Measurements from ENCODE around the gene TMEM255B.
"Not testable (repeated sequence)": the region's sequence is repeated elsewhere in the genome, so short reads cannot be mapped to it uniquely, and the experiment has no call there.

TMEM255B gene

DNA sequence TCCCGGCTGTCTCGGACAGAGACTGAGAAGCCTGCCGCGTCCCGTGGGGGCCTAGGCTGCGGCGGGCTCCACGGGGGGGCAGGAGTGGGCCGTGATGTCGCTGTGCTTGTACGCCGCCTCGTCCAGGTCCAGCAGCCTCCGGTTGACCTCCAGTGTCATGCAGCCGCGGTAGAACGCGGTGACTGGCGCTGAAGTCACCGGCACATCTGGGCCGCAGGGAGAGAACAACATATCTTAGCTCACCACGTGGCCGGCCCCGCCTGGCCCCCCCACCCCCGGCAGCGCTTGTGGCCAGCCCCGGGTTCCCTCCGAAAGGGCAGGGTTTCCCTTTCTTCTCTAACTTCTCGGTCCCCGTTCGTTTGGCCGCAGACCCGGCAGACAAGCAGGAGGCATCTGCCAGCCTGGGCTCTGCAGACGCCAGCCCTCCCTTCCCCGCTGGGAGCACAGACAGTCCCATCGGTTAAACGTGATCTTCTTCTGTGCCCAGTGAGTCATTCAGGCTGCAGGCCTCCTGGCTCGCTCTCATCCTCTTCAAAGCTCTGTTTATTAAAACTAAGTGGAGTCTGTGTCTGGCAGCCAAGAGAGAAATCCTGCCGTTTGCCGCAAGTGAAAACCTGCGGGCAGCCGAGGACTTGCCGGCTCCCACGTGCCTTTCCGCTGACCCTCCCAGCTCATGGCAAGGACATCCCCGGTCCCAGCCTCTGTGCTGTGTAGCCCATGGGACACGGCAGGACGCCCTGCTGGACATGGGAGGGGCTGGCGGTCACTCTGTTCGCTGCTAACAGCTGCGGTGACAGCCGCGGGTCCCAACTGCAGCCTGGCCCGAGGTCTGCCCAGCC, 62.0 kb downstream of the TMEM255B start:
- DNase-seq: no peak

DNA sequence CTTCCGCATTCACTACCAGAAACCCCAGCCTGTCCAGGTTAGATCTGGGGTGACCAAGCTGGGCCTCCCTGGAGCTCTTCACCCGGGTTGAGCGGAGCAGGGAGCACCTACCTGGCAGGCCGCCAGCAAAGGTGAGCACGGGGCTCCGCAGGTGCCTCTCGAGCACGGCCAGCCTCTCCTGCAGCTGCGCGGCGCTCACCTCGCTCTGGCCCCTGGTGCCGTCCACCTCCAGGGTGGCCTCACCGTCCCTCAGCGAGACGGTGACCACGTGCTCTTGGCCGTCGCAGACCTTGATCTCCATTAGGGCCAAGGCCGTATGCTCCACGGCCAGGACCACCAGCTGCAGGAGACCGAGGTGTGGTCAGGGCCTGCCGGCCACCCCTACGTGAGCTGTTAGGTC, 62.8 kb downstream of the TMEM255B start:
- no peak for DNase-seq

DNA sequence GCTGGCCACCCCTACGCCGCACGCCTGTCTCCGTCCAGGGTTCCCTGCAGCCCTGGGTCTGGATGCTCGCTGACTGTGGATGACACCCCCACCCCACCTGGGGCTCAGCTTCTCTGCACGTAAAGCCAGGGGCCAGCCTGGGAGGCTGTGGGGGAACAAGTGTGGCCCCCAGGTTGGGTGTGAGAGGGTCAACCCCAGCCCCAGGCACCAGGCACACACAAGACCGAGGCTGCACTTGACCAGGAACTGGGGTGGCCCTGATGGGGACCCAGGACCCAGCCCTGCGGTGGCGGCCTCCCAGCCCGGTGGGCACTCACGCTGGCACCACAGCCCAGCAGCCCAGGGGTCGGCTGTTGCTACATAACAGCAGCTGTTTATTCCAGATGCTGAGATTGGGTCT, 63.2 kb downstream of the TMEM255B start:
- no peak for DNase-seq

DNA sequence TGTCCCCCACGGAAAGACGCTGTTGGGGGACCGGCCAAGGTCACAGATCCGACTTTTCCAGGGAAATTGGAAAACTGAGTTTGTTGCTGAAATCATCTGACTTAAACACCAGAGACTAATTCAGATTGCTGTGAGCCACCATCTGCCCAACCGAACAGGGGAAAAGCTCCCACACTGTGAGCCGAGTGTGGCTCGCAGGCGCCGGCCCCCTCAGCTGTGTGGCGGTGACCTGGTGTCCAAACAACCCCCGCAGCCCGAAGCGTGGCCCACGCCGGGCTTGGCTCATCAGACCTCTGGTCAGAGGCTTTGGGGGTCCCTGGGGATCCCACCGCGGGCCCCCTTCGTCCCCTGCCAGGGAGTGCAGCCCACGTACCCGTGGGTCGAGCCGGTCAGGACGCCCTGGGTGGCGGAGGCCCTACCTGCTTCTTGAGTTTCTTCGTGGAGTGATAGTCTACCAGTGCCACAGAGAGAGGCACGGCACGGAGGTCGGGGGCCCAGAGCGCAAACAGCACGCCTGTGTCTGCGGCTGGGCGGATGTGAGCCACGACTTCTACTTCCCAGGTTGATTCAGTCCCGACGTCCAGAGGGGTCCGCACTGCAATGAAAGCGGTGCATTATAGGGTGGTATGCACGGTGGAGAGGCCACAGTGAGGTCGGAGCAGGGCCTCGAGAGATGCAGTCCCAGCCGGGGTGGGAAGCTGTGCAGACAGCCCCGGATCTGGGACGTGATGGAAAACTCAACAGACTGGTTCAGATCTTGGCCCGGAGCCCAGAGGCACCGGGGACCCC, 64.1 kb downstream of the TMEM255B start:
- no peak for DNase-seq

DNA sequence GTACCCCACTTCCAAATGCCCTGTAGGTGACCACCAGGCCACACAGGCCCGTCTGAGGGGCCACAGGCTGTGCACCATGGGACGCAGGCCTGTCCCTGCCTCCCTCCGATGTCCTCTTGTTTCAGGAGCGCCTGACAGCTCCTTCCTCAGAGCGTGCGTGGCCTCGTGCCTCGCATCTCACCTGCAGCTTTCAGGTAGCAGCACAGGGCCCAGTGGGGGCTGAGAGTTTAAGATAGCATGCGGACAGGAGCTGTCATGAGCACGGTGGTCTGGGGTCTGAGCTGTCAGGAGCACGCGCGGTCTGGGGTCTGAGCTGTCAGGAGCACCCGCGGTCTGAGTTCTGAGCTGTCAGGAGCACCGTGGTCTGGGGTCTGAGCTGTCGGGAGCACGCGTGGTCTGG, 64.7 kb downstream of the TMEM255B start:
- no peak for DNase-seq

DNA sequence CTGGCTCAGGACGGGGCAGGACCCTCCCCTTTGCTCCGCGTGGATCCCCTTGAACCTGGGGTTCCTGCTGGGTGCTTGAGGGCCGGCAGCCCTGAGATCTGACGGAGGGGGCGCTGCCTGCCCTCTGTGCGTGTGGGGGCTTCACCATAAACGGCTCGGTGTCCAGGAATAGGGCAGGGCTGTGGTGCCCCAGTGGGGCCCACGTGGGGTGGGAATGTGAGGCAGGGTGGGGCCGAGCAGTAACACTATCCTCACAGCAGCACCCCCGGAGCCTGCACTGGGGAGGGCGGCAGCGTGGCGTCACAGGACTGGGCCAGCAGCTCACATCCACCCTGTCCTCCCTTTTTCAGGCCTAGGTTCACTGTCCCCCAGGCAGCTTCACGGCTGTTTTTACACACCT, 66.8 kb downstream of the TMEM255B start:
- no peak for DNase-seq

DNA sequence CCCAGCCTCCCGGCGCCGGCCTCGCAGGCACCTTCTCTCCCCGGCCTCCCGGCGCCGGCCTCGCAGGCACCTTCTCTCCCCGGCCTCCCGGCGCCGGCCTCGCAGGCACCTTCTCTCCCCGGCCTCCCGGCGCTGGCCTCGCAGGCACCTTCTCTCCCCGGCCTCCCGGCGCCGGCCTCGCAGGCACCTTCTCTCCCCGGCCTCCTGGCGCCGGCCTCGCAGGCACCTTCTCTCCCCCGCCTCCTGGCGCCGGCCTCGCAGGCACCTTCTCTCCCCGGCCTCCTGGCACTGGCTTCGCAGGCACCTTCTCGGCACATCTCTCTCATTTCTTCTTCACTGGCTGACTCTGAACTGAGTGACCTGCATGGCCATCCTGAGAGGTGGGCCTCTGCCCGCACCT, 67.4 kb downstream of the TMEM255B start:
- DNase-seq: not testable (repeated sequence)

DNA sequence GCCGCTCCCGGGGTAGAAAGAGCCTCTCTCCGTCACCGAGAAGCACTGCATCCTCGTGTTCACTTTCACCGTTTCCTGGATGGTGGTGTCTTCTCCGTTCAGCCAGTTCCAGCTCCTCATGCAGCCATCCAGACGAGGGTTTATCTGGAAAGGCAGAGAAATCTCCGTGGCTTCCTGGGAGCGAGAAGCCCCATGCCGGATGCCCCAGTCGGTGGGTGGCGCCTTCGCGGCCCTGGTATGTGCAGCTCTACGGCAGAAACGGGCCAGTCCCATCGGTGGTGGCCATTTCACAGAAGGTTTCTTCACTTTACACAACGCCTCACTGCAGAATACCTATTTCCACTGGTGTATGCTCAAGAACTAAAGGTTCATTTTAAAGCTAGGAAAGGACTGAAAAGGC, 68.0 kb downstream of the TMEM255B start:
- no peak for DNase-seq

DNA sequence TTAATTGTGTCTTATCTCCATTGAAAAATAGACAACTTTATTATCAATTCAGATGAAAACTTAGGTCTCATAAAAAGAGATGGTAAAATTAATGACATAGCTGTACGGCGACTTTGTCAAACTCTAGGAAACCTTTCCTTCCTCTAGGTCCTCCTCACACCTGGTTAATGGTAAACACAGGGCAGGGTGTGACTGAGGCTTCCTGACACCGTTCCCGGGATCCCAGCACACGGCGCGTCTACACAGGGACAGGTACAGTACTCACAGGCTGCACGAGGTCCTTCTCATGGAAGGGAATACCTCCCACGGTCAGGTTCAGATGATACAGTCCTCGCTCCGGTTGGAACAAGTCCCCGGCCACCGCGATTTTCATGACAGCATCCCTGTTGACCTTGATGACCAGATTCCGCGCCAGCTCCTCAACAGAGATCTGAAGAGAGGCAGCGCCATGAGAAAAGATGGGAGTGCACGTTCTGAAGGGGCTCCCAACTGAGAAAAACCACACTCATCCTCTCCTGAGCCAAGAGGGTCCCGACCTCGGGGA, 69.3 kb downstream of the TMEM255B start:
- no peak for DNase-seq

DNA sequence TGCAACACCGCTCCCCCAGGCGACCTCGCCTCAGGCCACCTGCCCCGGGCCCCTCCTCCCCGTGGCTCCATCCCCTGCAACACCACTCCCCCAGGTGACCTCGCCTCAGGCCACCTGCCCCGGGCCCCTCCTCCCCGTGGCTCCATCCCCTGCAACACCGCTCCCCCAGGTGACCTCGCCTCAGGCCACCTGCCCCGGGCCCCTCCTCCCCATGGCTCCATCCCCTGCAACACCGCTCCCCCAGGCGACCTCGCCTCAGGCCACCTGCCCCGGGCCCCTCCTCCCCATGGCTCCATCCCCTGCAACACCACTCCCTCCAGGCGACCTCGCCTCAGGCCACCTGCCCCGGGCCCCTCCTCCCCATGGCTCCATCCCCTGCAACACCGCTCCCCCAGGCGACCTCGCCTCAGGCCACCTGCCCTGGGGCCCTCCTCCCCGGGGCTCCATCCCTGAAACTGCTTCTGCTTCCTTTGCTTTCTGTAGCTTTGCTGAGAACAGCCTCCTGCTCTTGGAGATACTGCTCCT, 71.5 kb downstream of the TMEM255B start:
- not testable (repeated sequence) for DNase-seq

DNA sequence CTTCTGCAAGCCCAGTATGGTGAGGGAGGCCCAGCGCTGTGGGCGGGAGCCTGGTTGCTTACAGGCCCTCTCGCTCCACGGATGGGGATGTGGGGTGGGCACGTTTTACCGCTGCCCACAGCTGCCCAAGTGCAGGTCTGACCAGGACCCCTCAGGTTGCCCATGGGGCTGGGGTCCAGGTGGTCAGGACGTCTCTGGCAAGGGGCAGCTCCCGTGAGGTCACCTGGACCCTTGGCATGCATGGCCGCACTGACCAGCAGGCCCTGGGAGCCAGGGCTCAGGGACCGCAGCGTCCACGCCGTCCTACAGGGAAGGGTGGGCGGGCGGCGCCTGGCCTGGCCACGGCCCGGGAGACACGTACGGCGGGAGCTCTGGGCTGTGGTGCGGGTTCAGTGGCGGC, 72.0 kb downstream of the TMEM255B start:
- DNase-seq: no peak

DNA sequence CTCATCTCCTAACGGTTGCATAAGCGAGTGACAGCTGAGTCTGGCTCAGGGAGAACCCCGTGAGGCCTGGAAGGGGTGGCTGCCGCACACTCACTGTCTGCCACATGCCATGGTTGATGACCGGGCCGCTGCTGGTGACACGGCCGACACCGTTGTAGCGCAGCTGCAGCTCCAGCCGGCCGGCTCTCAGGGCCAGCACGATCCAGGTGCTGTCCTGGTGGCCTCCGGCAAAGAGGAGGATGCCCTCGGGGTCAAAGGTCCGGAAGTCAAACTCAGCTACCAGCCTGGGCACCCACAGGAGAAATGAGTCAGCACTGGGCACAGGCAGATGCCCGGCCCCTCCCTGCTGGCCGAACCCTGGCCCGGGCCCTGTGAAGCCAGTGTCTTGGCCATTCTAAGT, 73.2 kb downstream of the TMEM255B start:
- DNase-seq: no peak

DNA sequence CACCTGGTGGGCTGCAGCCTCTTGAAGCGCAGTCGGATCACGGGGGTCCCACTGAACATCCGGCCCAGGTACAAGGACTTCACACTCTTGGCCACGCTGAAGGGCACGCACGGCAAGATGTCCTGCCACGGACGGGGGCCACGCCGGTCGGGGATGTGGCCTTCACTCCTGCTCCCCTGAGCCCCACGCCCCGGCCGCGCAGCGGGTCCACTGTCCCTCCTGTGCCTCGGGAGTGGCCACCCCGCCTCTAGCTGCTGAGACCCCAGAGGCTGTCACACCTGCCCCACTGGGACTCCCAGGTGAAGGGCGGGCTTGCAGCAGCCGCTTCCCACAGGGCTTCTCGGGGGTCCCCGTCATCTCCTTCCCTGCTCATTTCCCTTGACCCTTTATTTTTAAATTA, 73.6 kb downstream of the TMEM255B start:
- DNase-seq: no peak

DNA sequence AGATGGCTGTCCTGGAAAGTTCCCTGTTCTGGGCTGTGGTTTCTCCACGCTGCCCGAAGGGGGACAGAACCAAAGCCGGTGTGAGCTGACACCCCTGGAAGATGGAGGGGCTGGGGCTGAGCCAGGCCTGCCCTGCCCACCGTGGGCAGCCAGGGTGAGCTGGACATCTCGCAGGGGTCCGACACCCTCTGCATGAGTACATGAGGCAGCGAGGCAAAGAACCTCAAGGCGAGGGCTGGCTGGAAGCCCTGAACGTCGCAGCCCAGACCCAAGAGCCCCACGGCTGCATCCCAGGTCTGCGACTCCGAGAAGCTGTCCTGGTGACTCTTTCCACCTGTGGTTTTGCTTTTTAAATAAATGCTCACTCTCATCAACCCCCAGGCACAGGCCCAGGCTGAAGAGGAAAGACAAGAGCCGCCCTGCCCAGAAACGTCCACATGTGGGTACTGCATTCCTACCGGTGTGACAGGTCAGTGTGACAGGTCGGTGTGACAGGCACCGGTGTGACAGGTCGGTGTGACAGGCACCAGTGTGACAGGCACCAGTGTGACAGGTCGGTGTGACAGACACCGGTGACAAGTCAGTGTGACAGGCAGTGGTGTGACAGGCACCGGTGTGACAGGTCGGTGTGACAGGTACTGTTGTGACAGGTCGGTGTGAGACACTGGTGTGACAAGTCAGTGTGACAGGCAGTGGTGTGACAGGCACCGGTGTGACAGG, 74.2 kb downstream of the TMEM255B start:
- DNase-seq: no peak

DNA sequence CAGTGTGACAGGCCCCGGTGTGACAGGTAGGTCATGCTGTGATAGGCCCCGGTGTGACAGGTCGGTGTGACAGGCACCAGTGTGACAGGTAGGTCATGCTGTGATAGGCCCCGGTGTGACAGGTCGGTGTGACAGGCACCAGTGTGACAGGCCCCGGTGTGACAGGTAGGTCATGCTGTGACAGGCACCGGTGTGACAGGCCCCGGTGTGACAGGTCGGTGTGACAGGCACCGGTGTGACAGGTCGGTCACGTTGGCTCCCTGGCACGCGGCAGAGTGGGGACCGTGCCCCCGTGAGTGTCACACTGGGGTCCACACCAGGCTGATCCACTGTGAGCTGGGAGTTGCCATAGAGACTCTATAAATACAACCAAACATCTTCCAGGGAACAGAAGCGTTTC, 75.0 kb downstream of the TMEM255B start:
- not testable (repeated sequence) for DNase-seq

DNA sequence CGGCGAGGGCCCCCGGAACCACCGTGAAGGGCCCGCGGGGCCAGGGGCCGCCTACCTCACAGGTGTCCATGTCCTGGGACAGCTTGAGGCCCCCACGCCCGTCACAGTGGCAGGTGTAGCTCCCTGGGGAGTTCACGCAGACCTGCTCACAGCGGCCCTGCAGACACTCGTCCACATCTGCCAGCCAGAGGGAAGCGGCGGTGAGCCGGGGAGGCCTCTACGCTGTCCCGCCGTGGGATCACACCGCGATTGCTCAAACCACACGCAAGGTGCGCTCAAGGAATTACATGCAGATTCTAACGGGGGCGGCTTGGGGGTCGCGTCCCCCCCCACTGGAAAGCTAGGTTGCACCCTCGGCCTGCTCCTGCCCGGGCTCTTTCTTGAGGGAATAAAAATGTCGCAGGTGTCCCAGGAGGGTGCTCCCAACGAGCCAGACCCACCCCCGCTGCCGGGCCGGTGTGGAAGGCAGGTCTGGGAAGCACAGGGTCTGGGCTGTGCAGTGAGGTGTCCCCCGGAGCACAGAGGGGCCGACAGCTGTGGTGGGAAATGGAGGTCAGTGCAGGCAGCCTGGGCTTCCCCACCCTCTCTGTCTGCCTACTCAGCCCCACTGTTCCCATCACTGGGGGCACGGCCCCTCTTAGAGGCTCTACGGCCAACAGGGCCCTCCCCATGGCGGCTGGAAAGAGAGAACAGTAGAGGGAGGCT, 75.6 kb downstream of the TMEM255B start:
- no peak for DNase-seq

DNA sequence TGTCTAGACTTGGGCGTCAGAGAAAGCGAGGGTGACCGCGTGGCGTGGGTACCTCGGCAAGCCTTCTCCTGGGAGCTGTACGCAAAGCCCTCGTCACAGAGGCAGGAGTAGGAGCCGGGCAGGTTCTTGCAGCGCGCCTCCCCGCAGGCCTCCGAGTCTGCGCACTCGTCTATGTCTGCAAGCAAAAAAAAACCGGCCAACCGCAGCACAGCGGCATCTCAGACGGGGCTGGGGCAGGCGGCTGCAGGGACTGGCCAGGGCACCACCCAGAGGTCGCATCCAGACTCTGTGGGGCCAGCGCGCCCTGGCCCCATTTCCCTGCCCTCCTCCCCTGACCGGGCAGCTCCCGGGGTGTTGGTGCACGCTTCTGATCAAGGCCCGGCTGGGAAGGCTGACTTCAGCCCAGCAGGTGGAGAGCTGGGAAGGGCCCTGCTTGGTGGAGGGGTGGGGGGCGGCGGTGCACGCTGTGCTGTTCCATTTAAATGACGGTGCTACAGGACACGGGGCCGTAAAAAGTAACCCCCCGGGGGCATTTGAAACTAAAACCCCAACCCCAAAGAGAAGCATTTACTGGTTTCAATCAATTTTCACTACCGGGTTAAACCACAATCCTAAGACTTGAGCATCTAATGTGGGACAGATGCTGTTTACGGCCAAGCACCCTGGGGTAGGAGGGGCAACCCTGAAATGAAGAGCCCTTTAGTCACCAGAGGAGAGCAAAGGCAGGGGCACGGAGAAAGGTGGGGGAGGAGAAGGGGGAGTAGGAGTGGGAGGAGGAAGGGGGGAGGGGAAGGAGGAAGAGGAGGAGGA, 76.6 kb downstream of the TMEM255B start:
- DNase-seq: no peak

DNA sequence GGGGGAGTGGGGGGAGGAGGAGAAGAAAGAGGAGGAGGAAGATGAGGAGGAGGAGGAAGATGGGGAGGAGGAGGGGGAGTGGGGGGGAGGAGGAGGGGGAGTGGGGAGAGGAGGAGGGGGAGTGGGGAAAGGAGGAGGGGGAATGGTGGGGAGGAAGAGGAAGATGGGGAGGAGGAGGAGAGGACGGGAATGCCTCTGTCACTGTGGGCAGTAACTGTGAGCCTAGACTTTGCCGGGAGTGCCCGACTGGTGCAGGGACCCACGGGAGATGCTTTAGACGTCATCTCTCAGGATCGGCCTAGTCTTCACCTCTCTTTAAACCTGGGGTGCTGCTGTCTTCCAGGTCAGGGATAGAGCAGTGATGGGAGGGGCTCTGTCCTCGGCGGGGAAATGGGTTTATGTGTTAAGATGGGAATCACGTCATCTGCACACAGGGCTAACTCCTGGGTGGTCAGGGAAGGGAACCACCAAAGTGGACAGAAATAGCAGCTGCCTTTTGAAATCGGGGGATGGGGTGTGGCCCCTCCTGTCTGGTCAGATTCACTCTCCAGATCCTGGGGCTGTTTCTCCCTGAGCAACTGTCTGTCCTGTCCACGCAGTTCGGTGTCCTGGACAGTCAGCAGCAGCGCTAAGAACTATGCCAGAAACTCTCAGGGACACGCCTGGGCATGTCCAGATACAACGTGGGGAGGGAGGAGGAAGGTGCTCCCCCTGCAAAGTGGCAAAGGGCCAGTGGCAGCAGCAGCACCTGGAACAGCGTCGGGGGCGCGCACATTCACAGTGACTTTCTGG, 77.9 kb downstream of the TMEM255B start:
- DNase-seq: no peak

DNA sequence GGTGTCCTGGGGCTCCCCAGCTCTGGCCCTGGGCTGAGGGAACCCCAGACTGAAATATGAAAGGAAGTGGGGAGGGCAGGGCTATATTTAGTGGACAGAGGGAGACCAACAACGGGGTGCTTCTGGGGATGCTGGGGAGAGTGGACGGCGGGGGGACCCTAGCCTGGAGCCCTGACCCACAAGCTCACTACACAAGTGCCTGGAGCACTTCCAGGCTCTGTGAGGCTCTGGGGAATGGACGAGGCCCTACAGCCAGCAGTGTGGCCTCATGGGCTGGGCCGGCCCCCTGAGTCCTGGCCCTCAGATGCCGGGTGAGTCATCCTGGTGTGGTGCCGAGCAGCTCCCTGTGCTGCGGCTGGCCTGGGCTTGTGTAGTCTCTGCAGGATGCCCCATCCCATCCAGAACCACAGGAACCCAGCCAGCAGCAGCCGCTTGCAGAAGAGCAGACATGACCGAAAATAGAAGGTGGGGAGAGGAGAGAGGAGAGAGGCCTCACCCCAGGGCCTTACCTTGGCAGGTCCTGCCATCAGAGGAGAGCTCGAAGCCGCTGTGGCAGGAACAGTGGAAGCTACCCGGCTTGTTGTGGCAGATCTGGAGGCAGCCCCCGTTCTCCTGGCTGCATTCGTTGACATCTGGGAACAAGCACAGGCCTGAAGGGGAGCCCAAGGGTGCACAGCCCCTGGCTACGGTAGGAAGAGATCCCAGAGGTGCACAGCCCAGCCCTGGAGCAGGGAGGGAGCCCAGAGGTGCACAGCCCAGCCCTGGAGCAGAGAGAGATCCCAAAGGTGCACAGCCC, 78.7 kb downstream of the TMEM255B start:
- no peak for DNase-seq

DNA sequence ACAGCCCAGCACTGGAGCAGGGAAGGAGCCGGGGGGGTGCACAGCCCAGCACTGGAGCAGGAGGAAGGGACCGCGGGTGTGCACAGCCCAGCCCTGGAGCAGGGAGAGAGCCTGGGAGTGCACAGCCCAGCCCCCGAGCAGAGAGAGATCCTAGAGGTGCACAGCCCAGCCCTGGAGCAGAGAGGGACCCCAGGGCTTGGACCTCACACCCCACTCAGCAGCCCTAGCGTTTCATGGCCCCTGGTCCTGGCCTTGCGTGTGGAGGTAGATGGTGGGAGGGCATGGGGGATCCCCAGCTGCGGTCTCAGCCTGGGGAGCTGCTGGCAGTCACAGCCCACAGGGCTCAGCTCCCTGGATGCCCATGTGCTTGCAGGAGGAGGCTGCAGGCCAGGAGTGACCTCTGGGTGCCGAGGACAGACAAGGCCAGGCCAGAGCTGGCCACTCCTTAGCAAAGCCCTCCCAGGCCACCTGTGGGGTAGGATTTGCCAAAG, 79.7 kb downstream of the TMEM255B start:
- no peak for DNase-seq
